GM19193 (cell line): ENCODE measurements around the gene LCP2.
A peak's percentile ranks its signal among the peaks of the same experiment; 100 is the strongest.

Experiments
- POLR2A ChIP-seq: IDR thresholded peaks from 4 replicates; pipeline ENCODE4 v1.6.1; 2011; ENCODE audit not compliant: insufficient read depth, insufficient read length; ENCODE audit errors: extremely low read depth

The LCP2 gene

DNA sequence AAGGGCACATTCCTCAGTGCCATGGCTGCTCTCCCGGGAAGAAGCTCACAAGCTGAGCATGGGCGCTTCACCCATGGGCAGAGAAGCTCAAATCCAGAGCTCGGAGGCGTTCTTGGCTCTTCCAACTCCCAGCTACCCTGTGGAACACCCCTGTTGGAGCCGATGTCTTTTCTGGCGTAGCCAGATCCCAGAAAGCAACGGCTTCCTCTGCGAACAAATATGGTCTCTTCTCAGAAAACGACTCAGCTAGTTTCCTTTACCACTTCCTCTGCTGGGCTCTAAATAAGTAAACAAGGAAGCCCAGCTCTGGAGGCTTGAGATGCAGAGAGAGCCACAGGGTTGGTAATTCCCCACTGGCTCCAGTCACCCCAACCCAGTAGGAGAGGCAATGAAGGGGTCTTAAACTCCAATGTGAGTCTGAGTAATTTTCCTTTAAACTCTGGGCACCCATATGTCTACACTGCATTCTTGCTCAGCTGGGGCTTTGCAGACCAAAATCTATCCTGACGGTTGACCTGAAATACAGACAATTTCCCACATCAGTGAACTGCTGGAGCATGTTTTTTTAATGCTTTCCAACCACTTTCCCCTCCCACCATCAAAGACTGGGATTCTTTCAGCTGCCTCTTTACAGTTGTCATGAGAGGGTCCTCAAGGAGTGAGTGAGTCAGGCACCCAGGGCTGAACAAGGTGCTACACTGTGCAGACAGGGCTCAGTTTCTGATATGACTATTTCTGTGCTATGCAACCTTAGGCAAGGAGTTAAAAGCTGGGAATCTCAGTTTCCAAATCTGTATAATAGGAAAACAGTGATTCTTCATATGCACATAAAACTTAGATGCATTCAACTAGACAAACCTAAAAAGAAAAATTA, at the start of gene LCP2:
Gene LCP2, minus strand, starts transcription at position 189 of the 874 bp plus-strand sequence. Its CDS starts 166 bp downstream, at position 23.
- TF ChIP-seq POLR2A: peak; percentile 45

- no peak for TF ChIP-seq POLR2A
Measured at GRCh38 chr5:170347022-170347567, 49.5 kb upstream of the LCP2 start.

DNA sequence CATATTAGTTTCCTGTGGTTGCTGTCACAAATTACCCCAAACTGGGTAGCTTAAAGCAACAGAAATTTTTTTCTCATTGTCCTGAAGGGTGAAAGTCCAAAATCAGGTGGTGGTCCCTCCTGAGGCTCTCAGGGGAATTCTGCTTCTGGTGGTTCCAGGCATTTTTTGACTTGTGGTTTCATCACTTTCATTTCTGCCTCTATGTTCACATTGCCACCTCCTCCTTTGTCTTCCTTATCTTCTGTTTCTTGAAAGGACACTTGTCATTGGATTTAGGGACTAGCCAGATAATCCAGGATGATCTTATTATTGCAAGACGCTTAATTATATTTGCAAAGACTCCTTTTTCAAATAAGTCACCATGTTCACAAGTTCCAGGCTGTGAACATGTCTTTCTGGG, 48.4 kb upstream of the LCP2 start:
- no peak for TF ChIP-seq POLR2A

DNA sequence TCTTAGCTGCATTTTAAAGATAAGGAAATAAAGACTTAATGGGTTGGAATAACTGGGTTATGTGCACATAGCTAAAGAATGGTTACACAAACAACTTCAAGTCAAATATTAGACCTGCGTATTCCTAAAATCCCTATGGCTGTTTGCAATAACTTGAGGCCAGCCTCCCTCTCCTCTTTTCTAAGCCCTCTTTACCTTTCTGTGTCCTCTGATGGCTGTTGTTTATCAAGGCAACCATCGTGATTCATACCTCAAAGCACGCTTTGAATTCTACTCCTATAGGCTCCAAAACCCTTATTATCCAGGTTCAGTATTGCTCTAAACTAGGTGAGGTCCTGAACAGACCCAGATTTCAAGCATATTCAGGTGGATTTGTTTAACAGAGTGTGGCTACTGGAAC, 45.6 kb upstream of the LCP2 start:
- no peak for TF ChIP-seq POLR2A

- no peak for TF ChIP-seq POLR2A
Measured at GRCh38 chr5:170342153-170342725, 44.7 kb upstream of the LCP2 start.

- TF ChIP-seq POLR2A: no peak
Measured at GRCh38 chr5:170341545-170341944, 44.0 kb upstream of the LCP2 start.

DNA sequence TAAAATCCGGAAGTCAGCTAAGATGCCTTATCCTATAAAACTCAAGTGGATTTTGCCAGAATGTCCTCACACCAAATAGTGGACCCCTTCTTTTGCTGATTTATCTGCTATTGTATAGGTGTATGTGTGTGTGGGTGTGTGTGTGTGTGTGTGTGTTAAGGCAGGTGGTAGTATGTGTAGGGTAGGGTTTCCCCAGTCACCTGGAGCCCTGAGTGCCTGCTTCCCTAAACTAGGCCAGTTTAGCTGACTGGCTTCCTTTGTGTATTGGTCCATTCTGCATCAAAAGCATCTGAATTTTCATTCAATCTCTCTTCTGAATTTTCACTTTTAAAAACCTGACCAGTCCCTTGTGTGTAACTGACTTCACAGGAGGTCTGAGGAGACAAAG, 42.2 kb upstream of the LCP2 start:
- TF ChIP-seq POLR2A: no peak

GRCh38 chr5:170338933-170339779, 41.6 kb upstream of the LCP2 start:
- TF ChIP-seq POLR2A: no peak

- no peak for TF ChIP-seq POLR2A
Measured at GRCh38 chr5:170338291-170338690, 40.7 kb upstream of the LCP2 start.

DNA sequence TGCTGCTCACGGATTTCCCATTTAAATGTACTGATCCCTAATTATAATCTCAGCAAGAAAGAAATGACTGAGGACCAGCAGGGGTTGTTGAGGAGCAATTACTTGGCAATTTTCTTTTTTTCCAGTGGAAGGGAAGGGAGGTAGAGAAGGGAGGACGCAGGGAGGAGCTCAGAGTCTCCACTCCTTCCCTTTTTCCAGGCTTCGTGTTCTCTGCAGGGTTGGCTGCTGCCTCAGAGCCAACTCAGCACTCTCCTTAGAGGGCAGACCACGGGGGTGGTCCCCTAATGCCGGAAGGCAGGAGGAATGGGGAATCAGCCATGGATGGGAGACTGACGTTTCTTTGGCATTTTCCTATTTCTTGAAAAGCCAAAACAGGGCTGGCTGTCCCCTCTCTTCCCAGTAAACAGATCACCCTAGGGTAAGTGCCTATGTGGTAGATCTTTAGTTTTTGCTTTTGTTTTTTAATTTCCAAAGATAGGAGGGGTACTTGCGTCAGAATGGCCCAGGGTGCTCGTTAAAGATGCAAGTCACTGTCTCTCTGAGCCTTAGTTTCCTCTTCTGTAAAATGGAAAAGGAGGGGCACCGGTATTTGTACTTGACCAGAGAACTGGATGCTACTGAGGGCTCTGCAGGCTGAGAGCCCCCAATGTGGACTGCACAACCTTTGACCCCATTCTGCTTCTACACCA, 39.6 kb upstream of the LCP2 start:
- TF ChIP-seq POLR2A: no peak

DNA sequence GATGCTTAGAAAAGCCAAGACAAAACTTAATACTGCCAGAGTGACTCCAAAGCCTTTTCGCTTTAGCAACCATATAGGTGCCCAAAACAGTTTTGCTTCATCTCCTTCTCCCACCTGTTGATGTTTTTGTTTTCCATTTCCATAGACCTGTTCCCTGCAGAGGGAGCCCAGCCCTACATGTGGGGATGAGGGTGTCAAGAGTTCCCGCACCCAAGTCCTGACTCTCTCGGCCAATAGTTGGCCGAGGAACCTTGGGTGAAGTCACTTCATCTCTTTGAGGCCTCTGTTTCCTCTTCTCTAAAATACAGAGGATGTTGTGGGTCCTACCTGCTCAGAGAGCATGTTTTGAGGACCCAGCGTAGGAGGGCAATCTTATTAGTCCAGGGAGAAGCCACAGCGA, 38.5 kb upstream of the LCP2 start:
- no peak for TF ChIP-seq POLR2A

DNA sequence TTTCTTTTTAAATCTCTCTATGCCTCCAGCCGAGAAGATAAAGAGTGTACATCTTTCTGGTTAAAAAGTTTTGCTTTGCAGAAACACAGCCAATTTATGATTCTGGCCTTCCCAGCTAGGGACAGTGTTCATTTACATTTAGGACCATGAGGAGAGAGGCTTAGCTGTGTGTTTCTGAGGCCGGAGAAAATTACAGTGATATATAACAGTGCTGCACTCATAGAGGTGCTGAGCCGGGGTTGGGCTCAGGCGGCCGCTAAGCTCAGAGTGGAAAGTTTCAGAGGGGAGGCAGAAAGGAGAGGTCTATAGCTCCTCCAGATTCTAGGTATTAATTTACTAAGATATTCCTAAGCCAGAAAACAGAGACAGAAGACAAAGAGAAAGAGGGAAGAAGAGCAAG, 37.0 kb upstream of the LCP2 start:
- TF ChIP-seq POLR2A: no peak

DNA sequence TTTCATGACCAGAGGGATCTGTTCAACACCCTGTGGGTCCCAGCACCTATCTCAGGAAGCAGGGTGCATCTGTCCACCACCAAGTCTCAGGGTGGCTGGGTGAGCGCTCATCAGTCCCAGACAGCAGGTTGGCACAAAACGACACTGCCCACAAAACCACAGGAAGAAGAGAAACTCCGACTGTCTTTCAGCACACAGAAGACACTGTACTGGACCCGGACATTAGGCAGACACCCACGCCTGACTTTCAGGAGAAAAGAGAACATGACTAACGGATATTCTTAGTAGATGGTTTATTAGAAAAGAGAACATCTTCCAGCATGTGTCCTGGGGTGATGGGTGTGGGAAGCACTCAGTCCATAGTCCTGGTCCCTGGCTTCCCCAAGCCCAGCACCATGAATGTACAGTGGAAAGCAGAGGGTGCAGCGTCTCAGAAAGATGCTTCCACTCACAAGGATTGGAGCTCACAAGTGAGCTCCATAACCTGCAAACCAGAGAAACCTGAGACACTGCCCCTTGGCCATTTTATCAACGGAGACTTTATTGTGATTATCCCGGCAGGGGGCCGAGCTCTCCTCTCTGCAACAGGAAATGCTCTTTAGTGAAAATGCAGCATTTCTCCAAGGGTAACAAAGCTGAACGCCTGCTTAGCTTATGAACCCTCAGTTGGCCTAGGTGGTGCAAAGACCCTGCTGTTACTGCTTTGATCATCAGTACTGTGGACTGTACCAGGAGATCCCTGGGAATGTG, 35.8 kb upstream of the LCP2 start:
- no peak for TF ChIP-seq POLR2A

DNA sequence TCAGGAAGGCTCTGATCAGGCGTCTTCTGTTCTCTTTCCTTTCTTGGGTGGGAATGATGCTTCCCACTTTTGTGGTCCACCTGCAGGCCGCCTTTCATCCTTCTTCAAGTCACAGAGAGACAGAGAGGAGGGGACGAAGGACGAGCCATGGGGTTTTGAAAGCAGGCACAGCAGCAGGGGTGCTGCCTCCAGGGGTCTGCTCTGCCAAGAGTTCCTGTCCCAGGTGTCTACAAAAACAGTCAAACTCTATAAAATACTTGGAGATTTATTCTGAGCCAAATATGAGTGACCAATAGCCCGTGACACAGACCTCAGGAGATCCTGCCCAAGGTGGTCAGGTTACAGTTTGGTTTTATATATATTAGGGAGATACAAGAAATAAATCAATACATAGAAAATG, 34.5 kb upstream of the LCP2 start:
- TF ChIP-seq POLR2A: no peak
